ENCODE data around the gene CPNE1. TPM values are rescaled to one million over a fixed set of nuclear protein-coding genes. Genes with fewer than 3 reads are reported as not detected.
A peak's percentile ranks its signal among the peaks of the same experiment; 100 is the strongest.

Gene CPNE1
- total RNA-seq, 4 donors from 2014 or later = 37.3 to 60.7 (median 50.1) TPM

DNA sequence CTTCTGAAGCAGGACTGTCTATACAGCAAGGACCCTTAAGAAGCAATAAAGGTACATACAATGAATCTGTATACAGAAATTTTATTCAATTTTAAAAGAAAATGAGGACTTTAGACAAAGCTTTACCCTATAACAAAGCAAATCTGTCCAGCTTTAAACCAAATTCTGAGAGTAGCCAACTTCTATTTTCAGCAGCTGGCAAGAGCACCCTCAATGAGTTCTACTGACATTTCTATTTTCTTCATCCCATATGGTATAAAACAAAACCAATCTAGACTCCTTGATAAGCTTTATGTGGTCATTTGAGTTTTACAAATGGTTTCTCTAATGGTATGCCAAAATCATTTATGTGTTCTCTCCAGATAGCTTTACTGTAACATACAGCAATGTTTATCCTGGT is 12.7 kb downstream of the CPNE1 start:
- no peak for TF ChIP-seq POLR2A (IDR thresholded peaks at IDR 0.05)
- TF ChIP-seq, protein P1, sequence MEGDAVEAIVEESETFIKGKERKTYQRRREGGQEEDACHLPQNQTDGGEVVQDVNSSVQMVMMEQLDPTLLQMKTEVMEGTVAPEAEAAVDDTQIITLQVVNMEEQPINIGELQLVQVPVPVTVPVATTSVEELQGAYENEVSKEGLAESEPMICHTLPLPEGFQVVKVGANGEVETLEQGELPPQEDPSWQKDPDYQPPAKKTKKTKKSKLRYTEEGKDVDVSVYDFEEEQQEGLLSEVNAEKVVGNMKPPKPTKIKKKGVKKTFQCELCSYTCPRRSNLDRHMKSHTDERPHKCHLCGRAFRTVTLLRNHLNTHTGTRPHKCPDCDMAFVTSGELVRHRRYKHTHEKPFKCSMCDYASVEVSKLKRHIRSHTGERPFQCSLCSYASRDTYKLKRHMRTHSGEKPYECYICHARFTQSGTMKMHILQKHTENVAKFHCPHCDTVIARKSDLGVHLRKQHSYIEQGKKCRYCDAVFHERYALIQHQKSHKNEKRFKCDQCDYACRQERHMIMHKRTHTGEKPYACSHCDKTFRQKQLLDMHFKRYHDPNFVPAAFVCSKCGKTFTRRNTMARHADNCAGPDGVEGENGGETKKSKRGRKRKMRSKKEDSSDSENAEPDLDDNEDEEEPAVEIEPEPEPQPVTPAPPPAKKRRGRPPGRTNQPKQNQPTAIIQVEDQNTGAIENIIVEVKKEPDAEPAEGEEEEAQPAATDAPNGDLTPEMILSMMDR (IDR thresholded peaks at IDR 0.05 in 4 of 5, conservative IDR thresholded peaks at IDR 0.05 in 1 of 5) = no peak
- no peak for DNase-seq
- Histone ChIP-seq H3K4me3 (no peak overlapping the region), H3K9me3 (no peaks in the 10 kb centered on the region), H3K27me3 (no peaks in the 10 kb centered on the region), H3K27ac (peak overlapping the region in 1 of 4 donors; percentile 29), H3K36me3 (peaks cover 0 to 21% of the 10 kb centered on the region in 2 donors), H3K4me1 (peaks cover 40 to 56% of the 10 kb centered on the region in 2 donors)
- ATAC-seq = no peak
- in situ Hi-C loops (cut with MboI; ENCODE audit: low sequenced_read_pairs in 4 of 4) = no loop called here
- intact Hi-C loops (cut with DNase I; ENCODE audit: low total_unique reads) = no loop called here

DNA sequence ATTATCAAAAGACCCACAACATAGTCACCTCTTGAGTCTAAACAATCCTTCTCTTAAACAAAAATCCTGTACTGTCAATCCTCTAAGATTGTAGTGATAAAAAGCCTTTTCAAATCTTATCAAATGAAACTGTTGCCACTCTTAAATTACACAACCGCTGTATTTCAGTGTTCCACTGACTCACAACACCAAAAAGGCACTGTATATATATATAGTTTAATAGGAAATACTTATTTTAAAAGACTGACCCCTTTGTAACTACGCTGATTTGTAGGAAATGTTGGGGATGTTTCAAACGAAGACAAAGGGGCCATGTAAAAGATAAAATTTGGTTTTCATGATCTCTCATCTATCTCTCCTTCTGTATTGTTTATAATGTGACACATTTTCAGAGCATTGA is 14.1 kb downstream of the CPNE1 start:
- peaks cover 37 to 46% of the 10 kb centered on the region in 2 donors for H3K4me1 ChIP-seq
- intact Hi-C loops (cut with DNase I; ENCODE audit: low total_unique reads) = no loop called here
- DNase-seq (no peak), ATAC-seq (no peak)
- in situ Hi-C loops (cut with MboI; ENCODE audit: low sequenced_read_pairs in 4 of 4) = no loop called here
- peaks cover 0 to 21% of the 10 kb centered on the region in 2 donors for H3K36me3 ChIP-seq
- H3K27ac ChIP-seq = no peak overlapping the region
- no peaks in the 10 kb centered on the region for H3K9me3 ChIP-seq
- TF ChIP-seq, protein P1 (IDR thresholded peaks at IDR 0.05 in 4 of 5, conservative IDR thresholded peaks at IDR 0.05 in 1 of 5) = no peak
- TF ChIP-seq POLR2A (IDR thresholded peaks at IDR 0.05) = no peak
- H3K4me3 ChIP-seq = no peak overlapping the region
- no peaks in the 10 kb centered on the region for H3K27me3 ChIP-seq

DNA sequence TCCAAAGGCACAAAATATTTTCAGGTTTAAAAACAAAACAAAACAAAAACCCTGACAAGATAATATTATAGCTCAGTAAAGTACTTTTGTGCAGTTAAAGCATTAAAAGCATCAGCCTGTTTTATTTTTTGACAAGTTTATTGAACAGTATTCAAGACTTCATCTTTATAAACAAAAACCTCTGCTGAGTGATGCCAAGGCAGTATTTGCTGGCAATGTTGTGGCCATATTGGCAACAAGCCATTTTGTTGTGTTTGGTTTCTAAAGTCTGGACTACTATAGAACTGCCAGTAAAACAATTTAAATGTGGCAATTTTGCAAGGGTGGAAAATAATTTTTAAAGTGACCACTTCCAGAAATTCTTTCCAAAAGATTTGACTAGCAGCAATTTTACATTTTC is 15.9 kb downstream of the CPNE1 start:
- in situ Hi-C loops (cut with MboI; ENCODE audit: low sequenced_read_pairs in 4 of 4) (no loop called here), intact Hi-C loops (cut with DNase I; ENCODE audit: low total_unique reads) (no loop called here)
- no peak overlapping the region for H3K4me3 ChIP-seq
- H3K4me1 ChIP-seq = peaks cover 37 to 57% of the 10 kb centered on the region in 2 donors
- no peak for TF ChIP-seq POLR2A (IDR thresholded peaks at IDR 0.05)
- TF ChIP-seq, protein P1 (IDR thresholded peaks at IDR 0.05 in 4 of 5, conservative IDR thresholded peaks at IDR 0.05 in 1 of 5) = no peak
- no peak overlapping the region for H3K27ac ChIP-seq
- peaks cover 0 to 6% of the 10 kb centered on the region in 2 donors for H3K36me3 ChIP-seq
- no peaks in the 10 kb centered on the region for H3K27me3 ChIP-seq
- H3K9me3 ChIP-seq = no peaks in the 10 kb centered on the region
- DNase-seq (no peak), ATAC-seq (no peak)

DNA sequence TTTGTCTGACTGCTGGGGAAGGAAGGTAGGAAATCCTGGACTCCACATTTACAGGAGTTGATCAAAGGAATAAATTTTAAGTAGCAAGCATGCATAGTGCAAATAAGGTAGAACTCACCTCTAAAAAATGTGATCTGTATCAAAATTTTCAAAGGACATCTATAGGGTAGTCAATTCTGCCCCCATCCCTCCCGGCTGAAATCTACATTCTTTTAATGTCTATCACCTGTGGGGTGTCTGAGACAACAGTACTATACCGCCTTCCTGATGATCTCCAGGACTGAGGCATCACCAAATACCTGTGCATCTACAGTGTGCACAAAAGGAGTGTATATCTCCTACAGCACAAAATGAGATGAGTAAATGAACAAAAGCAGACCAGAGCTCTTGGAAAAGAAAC is 19.9 kb downstream of the CPNE1 start:
- in situ Hi-C loops (cut with MboI; ENCODE audit: low sequenced_read_pairs in 4 of 4) = no loop called here
- TF ChIP-seq, protein P1 (IDR thresholded peaks at IDR 0.05 in 4 of 5, conservative IDR thresholded peaks at IDR 0.05 in 1 of 5) = no peak
- TF ChIP-seq POLR2A (IDR thresholded peaks at IDR 0.05) = no peak
- Histone ChIP-seq H3K36me3 (no peaks in the 10 kb centered on the region), H3K27ac (no peak overlapping the region), H3K4me3 (no peak overlapping the region), H3K4me1 (peaks cover 19 to 47% of the 10 kb centered on the region in 2 donors), H3K27me3 (no peaks in the 10 kb centered on the region), H3K9me3 (no peaks in the 10 kb centered on the region)
- intact Hi-C loops (cut with DNase I; ENCODE audit: low total_unique reads) = no loop called here
- no peak for ATAC-seq
- DNase-seq = no peak

DNA sequence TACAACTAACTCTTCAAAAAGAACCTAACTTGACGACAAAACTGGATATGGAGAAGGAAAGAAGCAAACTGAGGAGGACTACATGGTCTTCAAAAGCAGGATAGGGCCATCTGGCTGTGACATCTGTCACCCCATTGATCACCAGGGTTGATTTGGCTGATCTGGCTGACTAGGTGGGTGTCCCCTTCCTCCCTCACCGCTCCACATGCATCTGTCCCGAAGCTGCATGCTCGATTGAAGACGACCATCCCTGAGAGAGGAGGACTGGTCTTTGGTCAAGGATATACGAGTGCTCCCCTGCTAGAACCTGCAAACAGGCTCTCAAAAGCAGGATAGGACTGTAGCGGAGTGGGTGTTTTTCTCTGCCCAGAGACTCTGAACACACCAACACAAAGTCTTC is 21.7 kb downstream of the CPNE1 start:
- no peak overlapping the region for H3K27ac ChIP-seq
- H3K4me3 ChIP-seq = no peak overlapping the region
- intact Hi-C loops (cut with DNase I; ENCODE audit: low total_unique reads) (no loop called here), in situ Hi-C loops (cut with MboI; ENCODE audit: low sequenced_read_pairs in 4 of 4) (no loop called here)
- DNase-seq = no peak
- peaks cover 19 to 38% of the 10 kb centered on the region in 2 donors for H3K4me1 ChIP-seq
- no peak for TF ChIP-seq POLR2A (IDR thresholded peaks at IDR 0.05)
- TF ChIP-seq, protein P1 (IDR thresholded peaks at IDR 0.05 in 4 of 5, conservative IDR thresholded peaks at IDR 0.05 in 1 of 5) = no peak
- no peaks in the 10 kb centered on the region for H3K36me3 ChIP-seq
- no peaks in the 10 kb centered on the region for H3K27me3 ChIP-seq
- no peak for ATAC-seq
- no peaks in the 10 kb centered on the region for H3K9me3 ChIP-seq
